Progenitor cell of endocrine pancreas (in vitro differentiated cells): ENCODE measurements around the gene LRP1B. TPM values are rescaled to one million over a fixed set of nuclear protein-coding genes. Genes with fewer than 3 reads are reported as not detected.

Source experiments
- DNase-seq: peaks from one replicate; pipeline ENCODE4 v3.0.0; 2021; ENCODE audit warnings: low spot score; ENCODE audit not compliant: unreplicated experiment
- H3K27ac Mint-ChIP-seq: 2 replicates; pipeline ENCODE4 v1.8.0; 2021; ENCODE audit warnings: mild to moderate bottlenecking, moderate library complexity, mixed read lengths
- H3K27me3 Mint-ChIP-seq: 2 replicates; pipeline ENCODE4 v1.8.0; 2021; ENCODE audit warnings: mixed read lengths
- H3K36me3 Mint-ChIP-seq: 2 replicates; pipeline ENCODE4 v1.8.0; 2022; ENCODE audit warnings: mixed read lengths; ENCODE audit not compliant: insufficient read depth
- H3K4me1 Mint-ChIP-seq: 2 replicates; pipeline ENCODE4 v1.8.0; 2021; ENCODE audit warnings: low read depth, mixed read lengths
- H3K4me3 Mint-ChIP-seq: 2 replicates; pipeline ENCODE4 v1.8.0; 2021; ENCODE audit warnings: low read depth, mild to moderate bottlenecking, moderate library complexity, mixed read lengths
- H3K9me3 Mint-ChIP-seq: 2 replicates; pipeline ENCODE4 v1.8.0; 2021; ENCODE audit warnings: low read depth, mixed read lengths
- total RNA-seq: library from RNA; stranded (reverse); gene quantifications from 2 replicates; pipeline ENCODE4 v1.2.1, GENCODE V29; 2021
- TF ChIP-seq, protein P1 (sequence below): fragments of 200-600 bp; sonication (generic); IDR thresholded peaks from one replicate; pipeline ENCODE4 v1.5.0; 2021; ENCODE audit warnings: antibody characterized with exemption, mild to moderate bottlenecking; ENCODE audit not compliant: unreplicated experiment

LRP1B gene
- total RNA-seq, 1 donor from 2014 or later: 0.57 TPM

DNA sequence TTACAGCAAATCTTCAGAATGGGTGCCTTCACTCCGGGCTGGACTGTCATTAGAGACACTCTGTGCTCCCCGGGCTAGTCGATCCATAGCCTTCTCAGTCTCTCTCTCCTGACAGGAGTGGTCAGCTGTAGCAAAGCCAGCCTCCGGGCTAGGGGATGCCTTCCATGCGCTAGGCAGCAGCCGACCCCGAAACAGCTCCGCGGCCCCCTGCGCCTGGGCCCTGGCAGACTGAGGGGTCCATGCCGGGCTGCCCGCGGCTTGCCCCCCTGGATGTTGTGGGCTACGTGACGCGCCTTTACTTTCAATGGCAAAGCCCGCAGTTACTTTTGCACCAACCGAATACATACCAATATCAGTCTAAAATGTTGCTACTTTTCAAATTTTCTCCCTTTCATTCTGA lies 1447.2 kb downstream of the LRP1B start:
- Mint-ChIP-seq H3K36me3 (no peaks in the 10 kb centered on the region), H3K9me3 (no peaks in the 10 kb centered on the region), H3K4me1 (no peaks in the 10 kb centered on the region), H3K27ac (no peak overlapping the region), H3K27me3 (no peaks in the 10 kb centered on the region), H3K4me3 (no peak overlapping the region)
- no peak for DNase-seq
- TF ChIP-seq, protein P1, sequence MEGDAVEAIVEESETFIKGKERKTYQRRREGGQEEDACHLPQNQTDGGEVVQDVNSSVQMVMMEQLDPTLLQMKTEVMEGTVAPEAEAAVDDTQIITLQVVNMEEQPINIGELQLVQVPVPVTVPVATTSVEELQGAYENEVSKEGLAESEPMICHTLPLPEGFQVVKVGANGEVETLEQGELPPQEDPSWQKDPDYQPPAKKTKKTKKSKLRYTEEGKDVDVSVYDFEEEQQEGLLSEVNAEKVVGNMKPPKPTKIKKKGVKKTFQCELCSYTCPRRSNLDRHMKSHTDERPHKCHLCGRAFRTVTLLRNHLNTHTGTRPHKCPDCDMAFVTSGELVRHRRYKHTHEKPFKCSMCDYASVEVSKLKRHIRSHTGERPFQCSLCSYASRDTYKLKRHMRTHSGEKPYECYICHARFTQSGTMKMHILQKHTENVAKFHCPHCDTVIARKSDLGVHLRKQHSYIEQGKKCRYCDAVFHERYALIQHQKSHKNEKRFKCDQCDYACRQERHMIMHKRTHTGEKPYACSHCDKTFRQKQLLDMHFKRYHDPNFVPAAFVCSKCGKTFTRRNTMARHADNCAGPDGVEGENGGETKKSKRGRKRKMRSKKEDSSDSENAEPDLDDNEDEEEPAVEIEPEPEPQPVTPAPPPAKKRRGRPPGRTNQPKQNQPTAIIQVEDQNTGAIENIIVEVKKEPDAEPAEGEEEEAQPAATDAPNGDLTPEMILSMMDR: no peak

- H3K4me3 Mint-ChIP-seq: no peak overlapping the region
- TF ChIP-seq, protein P1: no peak
Measured at GRCh38 chr2:140680862-140681261, 1450.0 kb downstream of the LRP1B start.

DNA sequence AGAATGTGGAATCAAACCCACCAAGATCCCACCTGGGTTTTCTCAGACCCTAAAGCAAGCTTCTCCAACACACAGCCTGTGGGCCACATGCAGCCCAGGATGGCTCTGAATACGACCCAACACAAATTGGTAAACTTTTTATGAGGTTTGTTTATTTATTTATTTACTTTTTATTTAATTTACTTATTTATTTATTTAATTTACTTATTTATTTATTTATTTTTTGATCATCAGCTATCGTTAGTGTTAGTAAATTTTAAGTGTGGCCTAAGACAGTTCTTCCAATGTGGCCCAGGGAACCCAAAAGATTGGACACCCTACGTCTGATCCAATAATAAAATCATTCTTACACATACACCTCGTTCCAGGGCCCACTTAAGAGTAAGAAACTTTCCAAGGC lies 1451.1 kb downstream of the LRP1B start:
- TF ChIP-seq, protein P1: no peak
- H3K36me3 Mint-ChIP-seq: no peaks in the 10 kb centered on the region
- no peak for DNase-seq
- no peak overlapping the region for H3K4me3 Mint-ChIP-seq
- H3K9me3 Mint-ChIP-seq: no peaks in the 10 kb centered on the region
- no peak overlapping the region for H3K27ac Mint-ChIP-seq
- no peaks in the 10 kb centered on the region for H3K4me1 Mint-ChIP-seq
- H3K27me3 Mint-ChIP-seq: no peaks in the 10 kb centered on the region

More at GRCh38 chr2:140680862-140681261, 1450.0 kb downstream of the LRP1B start:
- Mint-ChIP-seq H3K27me3 (no peaks in the 10 kb centered on the region), H3K27ac (no peak overlapping the region), H3K36me3 (no peaks in the 10 kb centered on the region), H3K9me3 (no peaks in the 10 kb centered on the region), H3K4me1 (no peaks in the 10 kb centered on the region)
- DNase-seq: no peak

- no peak for DNase-seq
- H3K27me3 Mint-ChIP-seq: no peaks in the 10 kb centered on the region
- H3K9me3 Mint-ChIP-seq: peaks cover 7% of the 10 kb centered on the region
- no peaks in the 10 kb centered on the region for H3K36me3 Mint-ChIP-seq
- TF ChIP-seq, protein P1: no peak
- H3K4me1 Mint-ChIP-seq: peaks cover 6% of the 10 kb centered on the region
- H3K4me3 Mint-ChIP-seq: no peak overlapping the region
- H3K27ac Mint-ChIP-seq: no peak overlapping the region
Measured at GRCh38 chr2:140669911-140670310, 1460.9 kb downstream of the LRP1B start.

- H3K4me3 Mint-ChIP-seq: no peak overlapping the region
- DNase-seq: no peak
- no peaks in the 10 kb centered on the region for H3K27me3 Mint-ChIP-seq
- H3K4me1 Mint-ChIP-seq: peaks cover 6% of the 10 kb centered on the region
- no peak overlapping the region for H3K27ac Mint-ChIP-seq
- TF ChIP-seq, protein P1: no peak
- no peaks in the 10 kb centered on the region for H3K36me3 Mint-ChIP-seq
- H3K9me3 Mint-ChIP-seq: peaks cover 7% of the 10 kb centered on the region
Measured at GRCh38 chr2:140667203-140667602, 1463.6 kb downstream of the LRP1B start.
